Activated gamma-delta T cell treated with Interleukin-2 at 50 U/mL for 16 hours (primary cell): Measurements from ENCODE around the gene SRBD1.
A peak's percentile ranks its signal among the peaks of the same experiment; 100 is the strongest.

ENCODE experiments used
- DNase-seq: peaks from one replicate; pipeline ENCODE4 v3.0.0-alpha.2; 2020

The SRBD1 gene, protein sequence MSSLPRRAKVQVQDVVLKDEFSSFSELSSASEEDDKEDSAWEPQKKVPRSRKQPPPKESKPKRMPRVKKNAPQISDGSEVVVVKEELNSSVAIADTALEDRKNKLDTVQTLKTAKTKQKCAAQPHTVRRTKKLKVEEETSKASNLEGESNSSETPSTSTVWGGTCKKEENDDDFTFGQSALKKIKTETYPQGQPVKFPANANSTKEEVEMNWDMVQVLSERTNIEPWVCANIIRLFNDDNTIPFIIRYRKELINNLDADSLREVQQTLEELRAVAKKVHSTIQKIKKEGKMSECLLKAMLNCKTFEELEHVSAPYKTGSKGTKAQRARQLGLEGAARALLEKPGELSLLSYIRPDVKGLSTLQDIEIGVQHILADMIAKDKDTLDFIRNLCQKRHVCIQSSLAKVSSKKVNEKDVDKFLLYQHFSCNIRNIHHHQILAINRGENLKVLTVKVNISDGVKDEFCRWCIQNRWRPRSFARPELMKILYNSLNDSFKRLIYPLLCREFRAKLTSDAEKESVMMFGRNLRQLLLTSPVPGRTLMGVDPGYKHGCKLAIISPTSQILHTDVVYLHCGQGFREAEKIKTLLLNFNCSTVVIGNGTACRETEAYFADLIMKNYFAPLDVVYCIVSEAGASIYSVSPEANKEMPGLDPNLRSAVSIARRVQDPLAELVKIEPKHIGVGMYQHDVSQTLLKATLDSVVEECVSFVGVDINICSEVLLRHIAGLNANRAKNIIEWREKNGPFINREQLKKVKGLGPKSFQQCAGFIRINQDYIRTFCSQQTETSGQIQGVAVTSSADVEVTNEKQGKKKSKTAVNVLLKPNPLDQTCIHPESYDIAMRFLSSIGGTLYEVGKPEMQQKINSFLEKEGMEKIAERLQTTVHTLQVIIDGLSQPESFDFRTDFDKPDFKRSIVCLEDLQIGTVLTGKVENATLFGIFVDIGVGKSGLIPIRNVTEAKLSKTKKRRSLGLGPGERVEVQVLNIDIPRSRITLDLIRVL

DNA sequence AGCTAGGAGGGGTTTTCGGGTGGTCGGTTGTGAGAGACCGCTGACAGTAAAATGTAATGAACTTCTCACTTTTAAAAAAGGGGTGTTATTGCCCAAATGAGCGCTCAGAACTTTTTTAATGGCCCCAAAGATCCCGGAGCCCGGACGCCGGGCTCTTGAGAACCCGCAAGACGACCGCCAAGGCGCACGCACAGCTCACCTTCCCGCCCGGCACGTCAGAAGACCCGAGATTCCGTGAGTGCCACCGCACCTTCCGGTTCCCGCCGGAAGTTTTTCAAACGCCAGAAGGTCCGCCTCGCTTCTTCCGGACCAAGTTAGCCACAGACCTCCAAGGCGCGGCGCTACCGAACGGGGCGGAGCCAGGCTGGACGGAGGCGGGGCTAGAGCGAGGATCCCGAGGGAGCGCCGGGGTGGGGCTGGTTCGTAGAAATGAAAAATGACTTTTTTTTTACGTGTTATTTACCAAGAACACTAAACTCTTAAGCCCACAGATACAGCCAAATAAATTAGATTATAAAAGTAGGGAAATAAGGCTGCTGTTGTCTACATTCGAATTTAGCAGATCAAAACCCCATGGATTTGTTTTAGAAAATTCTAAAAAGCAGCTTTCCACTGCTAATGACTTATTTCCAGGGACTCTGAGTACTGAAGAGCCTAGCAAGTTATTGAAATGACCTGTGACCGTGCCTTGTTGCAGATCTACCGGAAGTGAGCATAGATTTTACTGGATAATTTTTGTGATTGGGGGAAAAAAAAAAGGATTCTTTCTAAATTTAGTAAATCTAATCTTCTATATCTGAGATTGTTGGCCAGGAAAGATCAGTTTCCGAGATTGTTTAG is at the start of gene SRBD1:
Gene SRBD1 (minus strand): TSS at position 248 of the 840 bp plus-strand sequence. CDS start 5,826 bp downstream, outside the sequence.
- peak; percentile 81 for DNase-seq

DNA sequence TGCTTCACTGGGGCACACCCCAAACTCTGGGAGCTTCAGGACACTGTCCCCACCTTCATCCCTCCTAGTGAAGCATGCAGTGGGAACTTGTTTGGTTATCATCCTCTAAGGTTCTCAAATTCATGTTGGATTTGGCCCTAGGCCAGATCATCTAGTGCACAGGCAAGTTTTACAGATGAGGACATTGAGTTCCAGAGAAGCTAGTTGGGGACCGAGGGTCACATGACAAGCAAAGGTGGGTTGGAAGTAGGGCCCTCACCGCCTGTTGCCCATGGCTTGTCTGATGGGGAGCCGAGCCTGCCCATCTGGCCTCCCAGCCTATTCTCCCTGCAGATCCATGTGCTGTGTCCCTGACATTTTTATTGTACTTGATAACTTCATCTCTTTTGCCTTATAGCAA is 43.2 kb upstream of the SRBD1 start:
- DNase-seq, result no peak

DNA sequence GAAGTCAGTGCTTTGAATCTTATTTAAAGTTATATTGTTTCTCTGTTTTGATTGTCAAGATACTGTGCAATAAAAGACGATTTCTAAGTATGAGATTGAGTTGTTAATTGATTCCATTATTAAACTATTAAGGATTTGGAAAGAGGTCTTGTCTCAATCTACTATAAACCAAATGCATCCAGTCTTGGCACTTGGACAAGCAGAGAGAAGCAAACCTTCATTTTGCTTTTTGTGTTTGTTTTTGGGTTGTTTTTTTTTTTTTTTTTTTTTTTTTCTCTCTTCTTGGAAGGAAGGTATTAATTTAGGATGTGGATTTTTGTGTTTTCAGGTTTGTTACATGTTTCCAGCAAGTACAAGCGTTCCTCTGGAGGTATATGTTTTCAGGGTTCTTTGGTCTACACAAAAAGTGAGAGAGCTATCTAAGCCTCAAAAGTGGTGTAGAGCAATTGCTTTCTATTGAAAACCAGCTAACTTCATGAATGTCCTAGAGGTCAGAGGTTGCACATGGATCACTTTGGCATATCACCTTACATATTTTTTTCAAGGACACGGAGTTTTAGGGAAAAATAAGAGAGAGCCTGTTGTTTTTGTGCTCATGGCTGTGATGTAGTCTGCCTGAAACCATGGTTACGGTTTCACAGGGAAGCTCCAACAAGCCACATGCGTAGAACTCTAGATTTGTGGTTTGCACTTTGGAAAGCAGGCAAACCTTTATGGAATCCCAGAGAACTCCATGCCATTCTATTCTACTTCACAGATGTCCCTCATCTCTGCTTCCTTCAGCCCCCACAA is 42.3 kb upstream of the SRBD1 start:
- no peak for DNase-seq

DNA sequence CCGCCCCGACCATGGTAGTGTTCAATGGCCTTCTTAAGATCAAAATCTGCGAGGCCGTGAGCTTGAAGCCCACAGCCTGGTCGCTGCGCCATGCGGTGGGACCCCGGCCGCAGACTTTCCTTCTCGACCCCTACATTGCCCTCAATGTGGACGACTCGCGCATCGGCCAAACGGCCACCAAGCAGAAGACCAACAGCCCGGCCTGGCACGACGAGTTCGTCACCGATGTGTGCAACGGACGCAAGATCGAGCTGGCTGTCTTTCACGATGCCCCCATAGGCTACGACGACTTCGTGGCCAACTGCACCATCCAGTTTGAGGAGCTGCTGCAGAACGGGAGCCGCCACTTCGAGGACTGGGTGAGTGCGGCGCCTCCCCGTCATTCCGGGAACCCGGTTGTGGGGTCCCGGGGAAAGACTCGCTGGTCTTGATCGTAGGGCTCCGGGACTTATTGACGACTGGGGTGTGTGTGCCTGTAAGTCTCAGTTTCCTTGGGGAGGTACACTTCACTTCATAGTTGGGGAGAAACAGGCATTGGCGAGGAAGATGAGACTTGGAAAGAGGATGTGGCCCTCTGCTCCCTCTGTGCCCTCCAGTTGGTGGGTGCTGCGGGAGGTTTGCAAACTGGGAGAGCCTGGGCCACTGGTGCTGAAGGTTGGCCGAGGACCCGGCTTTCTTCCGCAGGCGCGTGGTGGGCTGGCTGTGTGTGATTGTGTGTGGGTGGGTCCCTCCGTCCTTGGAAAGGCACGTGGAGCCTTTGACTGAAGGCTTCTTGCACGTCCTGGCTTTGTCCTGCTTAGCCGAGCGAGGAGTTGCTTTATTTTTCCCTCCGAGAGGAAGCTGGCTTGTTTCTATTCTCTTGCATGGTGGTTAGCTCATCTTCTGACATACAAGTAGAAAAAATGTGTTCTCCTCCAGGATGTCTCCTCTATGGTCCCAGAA is 41.3 kb upstream of the SRBD1 start:
- DNase-seq, result peak; percentile 16

DNA sequence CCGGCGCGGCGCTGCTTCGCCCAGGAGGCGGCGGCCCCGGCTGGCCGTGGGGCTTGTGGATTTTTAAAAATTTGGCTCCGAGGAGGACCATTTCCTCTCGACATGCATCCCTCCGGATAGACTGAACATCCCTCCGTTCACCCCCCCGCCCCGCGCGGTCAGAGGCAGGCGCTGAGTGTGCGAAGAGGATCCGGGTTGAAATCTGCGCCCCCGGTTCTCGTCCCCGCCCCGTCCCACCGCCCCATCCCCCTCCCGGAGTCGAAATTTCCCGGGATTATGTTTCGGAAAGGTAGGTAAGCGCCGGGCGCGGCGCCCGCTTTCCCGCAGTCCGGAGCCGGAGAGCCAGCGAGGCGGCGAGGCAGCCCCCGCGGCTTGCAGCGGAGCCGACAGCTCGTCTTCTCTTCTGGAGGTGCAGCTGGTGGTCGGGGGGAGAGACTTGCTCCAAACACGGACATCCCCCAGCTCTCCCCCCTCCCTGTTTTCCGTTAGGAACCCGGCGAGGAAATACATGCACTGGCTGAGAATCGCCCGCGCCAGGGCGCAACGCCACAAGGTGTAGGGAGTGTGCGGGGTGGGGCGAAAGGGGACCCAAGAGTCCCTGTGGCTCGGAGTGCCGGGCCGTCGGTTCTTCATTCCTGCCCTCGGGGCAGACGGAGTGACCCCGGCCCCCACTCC is 40.5 kb upstream of the SRBD1 start, which contains the start of gene PRKCE:
Gene PRKCE (plus strand): TSS at position 261 of the 675 bp plus-strand sequence.
- DNase-seq, result peak; percentile 43

DNA sequence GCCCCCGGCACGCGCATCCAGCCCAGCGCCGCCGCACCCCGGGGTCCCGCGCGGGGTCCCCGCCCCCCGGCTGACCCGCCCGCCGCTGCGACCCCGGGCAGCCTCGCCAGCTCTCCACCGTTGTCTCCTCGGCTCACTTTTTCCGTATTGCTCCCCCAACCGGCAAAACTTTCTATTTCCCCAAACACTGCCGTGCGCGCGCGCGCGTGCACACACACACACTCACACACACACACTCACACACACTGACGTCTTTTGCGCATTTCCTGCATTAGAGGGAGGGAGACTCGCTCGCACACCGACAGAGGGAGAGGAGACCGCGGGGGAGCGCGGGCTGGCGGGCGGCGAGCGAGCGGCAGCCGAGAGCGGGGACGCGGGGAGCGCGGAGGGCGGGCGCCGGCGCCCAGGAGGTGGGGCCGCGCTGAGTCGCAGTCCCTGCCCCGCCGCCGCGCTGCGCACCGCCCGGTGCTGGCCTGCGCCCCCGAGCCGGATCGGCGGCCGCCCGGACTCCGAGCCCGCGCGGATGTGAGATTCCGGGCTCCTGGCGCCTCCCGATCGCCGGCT is 39.9 kb upstream of the SRBD1 start:
- peak; percentile 93 for DNase-seq

DNA sequence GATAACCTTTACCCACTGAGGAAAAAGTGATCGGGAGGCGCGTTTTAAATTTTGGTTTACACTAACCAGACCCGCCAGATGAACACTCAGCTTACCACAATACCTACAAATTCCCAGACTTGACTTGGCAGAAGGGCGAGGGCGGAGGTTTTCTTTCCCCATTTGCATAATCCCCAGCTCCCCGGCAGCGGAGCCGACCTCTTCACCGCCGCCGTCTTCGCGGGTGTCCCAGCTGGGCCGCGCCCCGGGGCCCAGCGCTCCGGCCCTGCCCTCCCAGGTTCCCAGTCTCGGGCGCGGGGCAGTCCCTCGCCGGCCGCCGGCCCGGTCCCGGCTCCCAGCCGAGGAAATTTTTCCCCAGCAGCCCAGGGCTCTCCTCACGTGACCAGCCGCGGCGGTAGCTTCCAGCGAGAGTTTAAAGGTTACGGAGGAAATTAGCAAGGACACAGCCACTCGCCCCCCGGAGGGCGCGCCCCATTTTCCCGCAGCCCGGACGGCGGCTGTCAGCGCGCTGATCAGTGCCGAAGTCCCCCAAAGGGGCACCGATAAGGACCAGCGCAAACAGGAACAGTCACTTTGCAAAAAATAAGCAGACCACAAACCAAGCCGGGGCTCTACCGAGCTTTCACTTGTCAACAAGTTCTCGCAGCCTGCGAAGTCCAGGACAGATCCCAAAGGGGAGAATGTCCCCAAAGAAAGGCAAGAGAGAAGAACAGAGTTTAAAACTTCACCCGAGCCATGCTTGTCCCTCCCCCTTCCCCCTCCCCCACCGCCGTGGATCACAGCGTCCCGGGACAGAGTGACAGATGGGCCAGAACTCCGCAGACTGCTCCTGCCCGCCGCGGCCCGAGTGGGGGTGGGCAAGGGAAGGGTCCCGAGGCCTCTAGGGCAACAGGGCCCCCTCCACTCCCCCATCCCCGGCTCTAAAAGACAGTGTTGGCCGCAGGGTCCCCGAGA is 39.1 kb upstream of the SRBD1 start:
- DNase-seq, result peak; percentile 47

DNA sequence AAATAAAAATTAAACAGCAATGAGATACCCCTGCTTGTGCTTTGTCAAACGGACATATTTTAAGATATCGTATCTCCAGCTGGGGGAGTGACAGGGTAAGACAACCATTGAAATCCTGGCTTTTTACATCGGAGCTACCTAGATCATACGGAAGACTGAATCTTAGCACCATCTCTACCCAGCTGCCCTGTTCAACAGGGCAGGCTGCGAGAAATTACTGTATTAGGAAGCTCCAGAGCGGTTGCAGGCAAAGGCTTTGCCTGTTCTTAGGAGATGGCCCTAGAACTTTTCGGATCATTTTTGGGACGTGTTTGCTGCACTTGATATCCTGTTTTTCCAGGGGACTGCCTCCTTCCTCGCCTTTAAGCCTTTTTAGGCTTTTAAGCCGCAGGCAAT is 38.4 kb upstream of the SRBD1 start:
- no peak for DNase-seq

DNA sequence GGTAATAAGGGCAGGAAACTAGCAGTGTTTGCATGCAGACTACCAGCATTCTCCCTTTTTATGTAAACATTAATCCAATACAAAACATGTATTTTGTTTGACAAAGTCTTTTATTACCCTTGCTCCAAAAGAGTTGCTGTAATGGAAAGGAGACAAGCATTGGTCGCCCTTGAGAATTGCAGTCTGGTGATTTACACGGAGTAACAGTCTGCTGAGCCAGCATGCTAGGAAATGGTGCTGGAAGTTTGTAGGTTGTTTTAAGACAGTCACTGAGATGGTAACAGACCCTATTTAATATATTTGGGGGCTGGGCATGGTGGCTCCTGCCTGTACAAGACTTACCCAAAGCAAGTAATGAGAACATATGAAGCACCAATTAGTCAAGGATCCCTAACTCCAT is 37.6 kb upstream of the SRBD1 start:
- no peak for DNase-seq

DNA sequence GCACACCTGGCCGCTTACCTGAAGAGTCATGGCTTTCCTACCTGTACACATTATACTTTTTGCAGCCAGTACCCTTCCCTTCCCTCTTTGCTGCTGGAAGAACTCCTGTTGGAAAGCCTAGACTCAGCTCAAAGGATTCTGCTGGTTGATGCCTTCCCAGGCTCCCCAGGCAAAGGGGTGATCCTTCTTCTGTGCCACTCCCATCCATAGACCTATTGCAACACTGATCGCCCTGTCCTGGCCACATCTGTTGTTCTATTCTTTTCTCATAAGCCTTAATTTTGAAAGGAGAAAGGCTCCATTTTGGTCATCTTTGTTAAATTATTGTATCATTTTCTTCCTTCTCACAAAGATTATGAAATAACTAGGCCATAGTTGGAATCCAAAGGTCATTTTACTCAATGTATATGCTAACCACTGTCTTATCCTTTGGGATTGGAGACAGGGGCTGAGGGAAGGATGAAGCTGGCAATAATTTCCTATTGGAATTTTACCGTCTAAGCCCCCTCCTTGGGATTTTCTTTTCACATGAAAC is 37.0 kb upstream of the SRBD1 start:
- no peak for DNase-seq

DNA sequence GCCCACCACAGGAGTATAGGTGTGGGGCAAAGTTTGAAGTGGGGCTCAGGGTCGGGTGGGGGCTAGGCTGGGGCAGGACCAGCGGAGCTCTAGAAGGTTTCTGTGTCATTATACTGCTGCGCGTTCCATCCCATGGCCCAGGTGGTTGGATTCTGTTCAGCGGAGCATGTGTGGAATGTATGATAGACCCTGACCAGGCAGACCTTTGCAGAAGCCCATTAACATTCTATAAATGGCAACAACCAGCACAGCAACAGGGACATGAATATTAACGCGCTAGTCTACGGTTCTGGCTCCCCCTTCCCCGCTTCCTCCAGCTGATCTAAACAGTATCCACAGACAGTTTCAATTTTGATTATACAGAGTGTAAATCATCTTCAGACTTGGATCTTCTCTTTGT is 36.3 kb upstream of the SRBD1 start:
- no peak for DNase-seq

DNA sequence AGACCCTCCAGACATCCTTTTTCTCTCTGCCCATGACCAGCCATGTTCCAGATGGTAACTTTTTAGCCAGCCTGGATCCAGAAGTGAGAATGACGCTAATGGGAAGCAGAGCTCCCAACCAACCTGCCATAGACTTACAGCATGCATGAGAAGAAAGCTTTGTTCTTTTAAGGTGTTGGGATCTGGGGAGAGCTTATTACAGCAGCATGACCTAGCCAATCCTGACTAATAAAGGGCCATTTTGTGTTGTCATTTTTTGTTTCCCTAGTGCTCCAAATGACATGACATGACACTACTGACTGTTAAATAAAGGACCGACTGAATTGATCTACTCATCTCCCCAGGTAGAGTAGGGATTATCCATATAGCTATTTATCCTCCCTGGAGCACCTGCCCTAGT is 35.2 kb upstream of the SRBD1 start:
- no peak for DNase-seq

DNA sequence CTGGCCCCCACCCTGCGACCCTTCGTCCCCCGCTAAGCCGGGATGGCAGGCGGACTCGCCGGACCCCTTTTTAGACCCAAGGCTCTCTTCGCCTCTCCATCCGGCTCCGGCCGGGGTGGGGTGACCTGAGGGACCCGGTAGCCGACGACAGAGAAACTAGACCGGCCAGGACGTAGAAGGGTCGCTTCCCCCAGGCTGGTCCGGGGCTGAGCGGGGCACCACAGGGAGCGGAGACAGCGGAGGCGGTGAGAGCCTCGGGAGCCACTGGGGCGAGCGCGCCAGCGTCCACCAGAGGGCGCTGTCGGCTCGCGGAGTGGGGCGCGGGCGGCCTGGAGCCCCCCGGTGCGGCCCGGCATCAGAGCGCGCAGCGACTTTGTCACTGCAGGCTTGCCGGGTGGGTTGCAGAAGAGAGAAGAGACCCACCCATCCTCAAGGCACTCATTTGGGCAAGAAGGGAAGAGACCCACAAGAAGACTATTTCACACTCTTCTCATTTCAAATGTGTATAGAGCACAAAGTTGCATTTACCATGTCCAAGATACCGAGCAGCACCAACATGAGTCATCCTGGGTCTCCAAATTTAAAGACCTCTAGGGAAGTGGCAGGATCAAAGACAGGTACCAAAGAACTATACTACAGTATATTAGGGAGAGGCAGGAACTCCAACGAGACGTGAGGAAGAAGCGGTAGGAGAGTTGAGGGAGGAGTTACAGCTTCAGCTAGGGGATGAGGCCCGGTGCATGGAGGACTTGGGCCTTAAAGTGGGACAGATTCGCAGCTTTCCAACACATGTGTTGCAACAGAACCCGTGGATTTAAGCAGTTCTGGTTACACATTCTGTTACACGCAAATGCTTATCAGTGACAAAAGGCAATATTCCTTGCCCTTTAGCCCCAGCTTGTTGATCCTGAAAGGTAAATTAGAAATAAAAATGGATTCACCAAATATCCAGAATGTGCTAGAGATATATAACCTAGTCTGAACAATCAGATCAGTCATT is 32.8 kb upstream of the SRBD1 start:
- DNase-seq, result peak; percentile 69

DNA sequence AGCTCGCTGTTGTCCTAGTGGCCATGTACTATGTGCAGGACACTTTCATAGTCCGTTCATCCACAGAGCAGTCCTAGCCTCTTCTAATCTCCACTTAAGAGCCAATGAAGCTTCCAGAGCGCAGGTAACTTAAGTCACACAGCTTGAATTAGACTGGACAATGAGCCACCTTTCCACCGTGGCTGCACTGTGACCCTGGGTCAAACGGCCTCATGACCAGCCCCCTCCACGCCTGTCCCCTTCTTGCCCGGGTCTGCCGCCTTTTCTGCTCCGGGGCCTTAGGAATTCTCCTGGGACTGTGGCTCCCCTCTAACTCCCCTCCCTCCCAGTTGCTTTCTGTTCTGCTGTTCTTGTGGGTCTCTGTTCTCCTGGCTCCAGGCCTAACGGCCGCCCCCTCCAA is 32.0 kb upstream of the SRBD1 start:
- DNase-seq, result no peak

DNA sequence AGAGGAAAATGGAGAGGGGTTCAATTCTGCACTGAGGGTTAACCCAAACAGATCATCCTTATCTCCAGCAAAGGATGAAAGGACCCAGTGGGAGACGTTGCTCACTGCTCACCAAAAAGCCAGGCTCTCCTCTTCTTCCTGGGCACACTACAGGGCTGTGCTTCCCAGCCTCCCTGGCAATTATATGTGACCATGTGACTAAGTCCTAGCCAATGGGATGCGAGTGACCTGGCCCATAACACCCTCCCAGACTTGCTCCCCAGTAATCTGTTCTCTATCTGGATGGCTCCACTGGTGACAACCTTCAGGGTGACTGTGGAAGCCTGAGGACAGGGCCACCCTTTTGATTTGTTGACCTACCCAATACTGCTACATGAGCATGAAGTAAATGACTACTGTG is 29.5 kb upstream of the SRBD1 start:
- no peak for DNase-seq

DNA sequence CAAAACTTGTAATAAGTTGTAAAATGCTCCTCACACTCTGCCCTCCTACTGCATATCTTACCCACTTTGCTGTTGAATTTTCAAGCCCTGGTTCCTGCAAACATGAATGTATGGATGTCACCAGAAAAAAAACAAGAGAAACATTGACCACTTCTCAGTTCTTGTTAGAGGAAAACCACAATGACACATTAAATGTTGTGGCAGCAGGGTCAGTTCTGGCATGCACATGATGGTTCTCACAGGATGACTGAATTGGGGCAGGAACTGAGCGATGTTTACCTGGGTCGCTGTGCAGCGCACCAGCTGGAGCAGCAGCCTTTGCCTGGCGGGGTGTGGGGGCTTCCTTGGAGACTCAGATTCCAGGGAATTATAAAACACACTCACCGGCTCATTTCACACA is 26.4 kb upstream of the SRBD1 start:
- no peak for DNase-seq

DNA sequence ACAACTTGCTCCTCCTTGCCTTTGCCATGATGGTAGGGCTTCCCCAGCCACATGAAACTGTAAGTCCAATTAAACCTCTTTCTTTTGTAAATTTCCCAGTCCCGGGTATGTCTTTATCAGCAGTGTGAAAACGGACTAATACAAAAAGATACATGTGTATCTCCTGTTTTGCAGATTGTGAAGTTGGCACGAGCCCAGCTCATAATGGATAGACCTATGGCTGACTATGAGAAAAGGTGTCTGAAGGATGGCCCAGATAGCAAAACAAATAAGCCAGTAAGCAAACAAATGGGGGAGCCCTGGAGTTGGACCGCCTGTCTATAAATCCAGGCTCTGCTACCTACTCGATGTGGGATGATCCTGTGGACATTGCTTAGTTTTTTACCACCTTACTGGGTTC is 24.9 kb upstream of the SRBD1 start:
- no peak for DNase-seq
